Cardiac muscle cell (in vitro differentiated cells and primary cell): Measurements from ENCODE around the gene NCR2. TPM values are rescaled to one million over a fixed set of nuclear protein-coding genes. Genes with fewer than 3 reads are reported as not detected.

Source experiments
- DNase-seq, 2 donors: peaks; one replicate each; pipeline versions ENCODE4 v3.0.0 to v3.0.0-alpha.2; 2010 to 2017; ENCODE audit warnings: low read depth in 1 of 2, low spot score in 1 of 2
- H3K27ac ChIP-seq: fragments of 200-600 bp; sonication (generic); 2 replicates; pipeline ENCODE4 v1.5.1; 2016
- H3K27me3 ChIP-seq: fragments of 200-600 bp; sonication (generic); 2 replicates; pipeline ENCODE4 v1.6.0; 2016; ENCODE audit warnings: control low read depth
- H3K36me3 ChIP-seq: fragments of 200-600 bp; sonication (generic); 2 replicates; pipeline ENCODE4 v1.5.1; 2016; ENCODE audit warnings: control low read depth
- H3K4me1 ChIP-seq: fragments of 200-600 bp; sonication (generic); 2 replicates; pipeline ENCODE4 v1.8.1; 2017; ENCODE audit warnings: low read depth, mild to moderate bottlenecking, mixed run types
- H3K4me3 ChIP-seq: fragments of 200-600 bp; sonication (generic); 2 replicates; pipeline ENCODE4 v1.5.1; 2016; ENCODE audit warnings: mild to moderate bottlenecking
- H3K9me3 ChIP-seq: fragments of 200-600 bp; sonication (generic); 2 replicates; pipeline ENCODE4 v1.5.1; 2017; ENCODE audit warnings: low read depth, mild to moderate bottlenecking, control low read depth
- polyA plus RNA-seq: library from polyadenylated mRNA; unstranded; fragments of >200 nt; fragmentation: Nextera tagmentation; extraction: Ambion mirVana; gene quantifications from 2 replicates; pipeline ENCODE4 v1.2.1, GENCODE V29; 2016
- total RNA-seq: library from RNA; depleted of rRNA; stranded (reverse); fragments of >200 nt; gene quantifications from 2 replicates; pipeline ENCODE4 v1.2.3, GENCODE V29; 2016
- TF ChIP-seq, protein P1 (sequence below): IDR thresholded peaks from 2 replicates; pipeline ENCODE4 v1.5.1; 2012; ENCODE audit warnings: low read depth, mild to moderate bottlenecking, low read length

Gene NCR2
- not detected in 2 replicates for total RNA-seq
- polyA plus RNA-seq, result not detected in 2 replicates

GRCh38 chr6:41335296-41335695 lies at the start of gene NCR2:
TSS of gene NCR2 (plus strand) at chr6:41335608. CDS start at chr6:41335877, 269 bp downstream.
- no peaks in the 10 kb centered on the region for H3K36me3 ChIP-seq
- no peaks in the 10 kb centered on the region for H3K9me3 ChIP-seq
- H3K27me3 ChIP-seq, result peaks cover 10% of the 10 kb centered on the region
- no peak within 1 kb of the TSS for H3K27ac ChIP-seq
- TF ChIP-seq, protein P1, sequence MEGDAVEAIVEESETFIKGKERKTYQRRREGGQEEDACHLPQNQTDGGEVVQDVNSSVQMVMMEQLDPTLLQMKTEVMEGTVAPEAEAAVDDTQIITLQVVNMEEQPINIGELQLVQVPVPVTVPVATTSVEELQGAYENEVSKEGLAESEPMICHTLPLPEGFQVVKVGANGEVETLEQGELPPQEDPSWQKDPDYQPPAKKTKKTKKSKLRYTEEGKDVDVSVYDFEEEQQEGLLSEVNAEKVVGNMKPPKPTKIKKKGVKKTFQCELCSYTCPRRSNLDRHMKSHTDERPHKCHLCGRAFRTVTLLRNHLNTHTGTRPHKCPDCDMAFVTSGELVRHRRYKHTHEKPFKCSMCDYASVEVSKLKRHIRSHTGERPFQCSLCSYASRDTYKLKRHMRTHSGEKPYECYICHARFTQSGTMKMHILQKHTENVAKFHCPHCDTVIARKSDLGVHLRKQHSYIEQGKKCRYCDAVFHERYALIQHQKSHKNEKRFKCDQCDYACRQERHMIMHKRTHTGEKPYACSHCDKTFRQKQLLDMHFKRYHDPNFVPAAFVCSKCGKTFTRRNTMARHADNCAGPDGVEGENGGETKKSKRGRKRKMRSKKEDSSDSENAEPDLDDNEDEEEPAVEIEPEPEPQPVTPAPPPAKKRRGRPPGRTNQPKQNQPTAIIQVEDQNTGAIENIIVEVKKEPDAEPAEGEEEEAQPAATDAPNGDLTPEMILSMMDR, result no peak
- H3K4me3 ChIP-seq, result no peak within 1 kb of the TSS
- H3K4me1 ChIP-seq, result no peaks in the 10 kb centered on the region
- DNase-seq, result no peak

DNA sequence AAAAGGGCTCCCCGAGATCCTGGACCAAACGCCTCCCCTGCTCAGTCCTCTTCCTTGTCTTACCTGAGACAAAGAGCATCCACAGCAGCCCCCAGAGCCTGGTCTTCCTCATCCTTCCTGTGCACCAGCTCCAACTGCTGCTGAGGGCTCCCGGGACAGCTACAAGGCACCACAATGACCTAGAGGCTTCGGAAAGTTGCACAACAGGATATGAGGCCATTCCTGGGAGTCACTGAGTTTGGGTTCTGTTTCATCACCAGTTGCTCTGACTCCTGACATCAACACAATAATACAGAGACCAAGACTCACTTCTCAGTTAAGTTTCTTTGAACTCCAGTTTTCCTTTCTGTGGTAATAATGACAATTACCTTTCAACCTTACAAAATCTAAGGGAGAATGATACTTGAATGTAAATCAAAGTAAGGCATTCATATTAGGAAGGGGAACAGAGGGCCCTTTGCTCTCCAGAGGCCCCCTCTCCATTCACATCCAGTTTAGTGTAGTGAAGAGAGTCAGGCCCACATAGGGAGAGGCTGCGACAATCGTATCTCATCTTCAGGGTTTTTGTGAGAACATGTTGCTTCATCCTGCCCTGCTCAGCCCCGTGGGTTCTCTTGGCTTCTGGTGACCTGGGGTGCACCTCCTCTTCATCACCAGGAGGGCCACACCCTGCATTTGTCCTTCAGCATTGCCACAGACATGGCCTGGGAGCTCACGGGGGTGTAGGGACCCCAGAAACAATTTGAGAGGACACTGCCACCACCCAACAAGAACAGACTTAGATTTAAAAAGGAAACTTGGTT lies 48.7 kb upstream of the NCR2 start, which contains the start of gene TREM1:
Gene TREM1, minus strand, starts transcription at position 139 of the 803 bp plus-strand sequence. Its CDS starts 27 bp downstream, at position 112.
- Histone ChIP-seq H3K4me3 (no peak within 1 kb of the TSS), H3K4me1 (peaks cover 29% of the 10 kb centered on the region), H3K9me3 (no peaks in the 10 kb centered on the region), H3K27ac (no peak within 1 kb of the TSS), H3K36me3 (no peaks in the 10 kb centered on the region), H3K27me3 (no peaks in the 10 kb centered on the region)
- DNase-seq, result peak in 1 of 2 donors; percentile 96
- TF ChIP-seq, protein P1, result no peak

GRCh38 chr6:41288030-41288753 lies 47.2 kb upstream of the NCR2 start:
- Histone ChIP-seq H3K4me3 (no peak overlapping the region), H3K27ac (peak overlapping the region; percentile 59), H3K27me3 (no peaks in the 10 kb centered on the region), H3K9me3 (no peaks in the 10 kb centered on the region), H3K36me3 (no peaks in the 10 kb centered on the region), H3K4me1 (peaks cover 29% of the 10 kb centered on the region)
- peak; percentile 18 to 56 for DNase-seq
- TF ChIP-seq, protein P1, result no peak

GRCh38 chr6:41288754-41289129 lies 46.7 kb upstream of the NCR2 start:
- H3K27ac ChIP-seq, result peak overlapping the region; percentile 59
- H3K4me3 ChIP-seq, result no peak overlapping the region
- no peaks in the 10 kb centered on the region for H3K27me3 ChIP-seq
- no peak for DNase-seq
- TF ChIP-seq, protein P1, result no peak
- peaks cover 29% of the 10 kb centered on the region for H3K4me1 ChIP-seq
- no peaks in the 10 kb centered on the region for H3K9me3 ChIP-seq
- H3K36me3 ChIP-seq, result no peaks in the 10 kb centered on the region

DNA sequence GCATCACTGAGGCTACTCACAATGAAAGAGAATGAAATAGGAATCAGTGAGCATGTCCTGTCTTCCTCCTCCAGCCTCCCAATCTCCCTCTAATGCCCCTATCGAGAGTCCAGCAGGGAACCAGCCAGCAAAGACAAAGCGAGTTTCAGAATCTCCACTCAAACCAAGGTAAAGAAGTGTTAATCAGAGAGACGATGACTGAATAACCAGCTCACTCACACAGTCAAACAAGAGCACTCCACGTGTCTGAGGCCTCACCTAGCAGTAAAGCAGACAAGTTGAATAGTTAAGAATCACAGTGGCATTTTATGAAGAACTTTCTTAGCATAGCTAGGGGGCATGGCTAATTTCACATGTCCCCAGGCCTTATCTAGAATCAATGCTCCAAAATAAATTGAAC lies 45.6 kb upstream of the NCR2 start:
- Histone ChIP-seq H3K36me3 (no peaks in the 10 kb centered on the region), H3K27ac (no peak overlapping the region), H3K4me3 (no peak overlapping the region), H3K9me3 (no peaks in the 10 kb centered on the region), H3K27me3 (no peaks in the 10 kb centered on the region), H3K4me1 (peaks cover 29% of the 10 kb centered on the region)
- DNase-seq, result peak in 1 of 2 donors; percentile 22
- TF ChIP-seq, protein P1, result no peak
